H9 (cell line): Measurements from ENCODE around the gene ANKRD55. TPM values are rescaled to one million over a fixed set of nuclear protein-coding genes. Genes with fewer than 3 reads are reported as not detected.

Experiments used
- DNase-seq: peaks from one replicate; pipeline ENCODE4 v3.0.0-alpha.2; 2017
- H2AFZ ChIP-seq: one replicate; pipeline ENCODE4 v1.6.1; 2013; ENCODE audit warnings: mild to moderate bottlenecking, low read length, control low read depth, moderate library complexity
- H2AK5ac ChIP-seq: 2 replicates; pipeline ENCODE4 v1.6.1; 2013; ENCODE audit warnings: low read length, control low read depth, mixed read lengths; ENCODE audit not compliant: insufficient read length
- H2BK120ac ChIP-seq: one replicate; pipeline ENCODE4 v1.6.1; 2013; ENCODE audit warnings: low read depth, mild to moderate bottlenecking, low read length, control low read depth, inconsistent platforms; ENCODE audit not compliant: poor library complexity, severe bottlenecking
- H2BK12ac ChIP-seq: 2 replicates; pipeline ENCODE4 v1.6.1; 2013; ENCODE audit warnings: low read length, control low read depth, mixed read lengths, low read depth; ENCODE audit not compliant: insufficient read length
- H2BK15ac ChIP-seq: 2 replicates; pipeline ENCODE4 v1.6.1; 2013; ENCODE audit warnings: low read depth, low read length, control low read depth
- H2BK20ac ChIP-seq: one replicate; pipeline ENCODE4 v1.6.1; 2013; ENCODE audit warnings: low read depth, mild to moderate bottlenecking, low read length, control low read depth, inconsistent platforms; ENCODE audit not compliant: poor library complexity, severe bottlenecking
- H2BK5ac ChIP-seq: 2 replicates; pipeline ENCODE4 v1.6.1; 2013; ENCODE audit warnings: low read length, control low read depth, mixed read lengths; ENCODE audit not compliant: insufficient read length
- H3K14ac ChIP-seq: 2 replicates; pipeline ENCODE4 v1.6.1; 2013; ENCODE audit warnings: low read length, control low read depth; ENCODE audit not compliant: insufficient read depth
- H3K18ac ChIP-seq: 2 replicates; pipeline ENCODE4 v1.6.1; 2013; ENCODE audit warnings: low read depth, mild to moderate bottlenecking, mixed read lengths, low read length, control low read depth; ENCODE audit not compliant: insufficient read length
- H3K23ac ChIP-seq: 2 replicates; pipeline ENCODE4 v1.6.1; 2013; ENCODE audit warnings: low read length, control low read depth, mixed read lengths, low read depth; ENCODE audit not compliant: insufficient read length
- H3K23me2 ChIP-seq: 2 replicates; pipeline ENCODE4 v1.6.1; 2013; ENCODE audit warnings: low read depth, mild to moderate bottlenecking, mixed read lengths, low read length, control low read depth; ENCODE audit not compliant: insufficient read length, poor library complexity, severe bottlenecking
- H3K27ac ChIP-seq: 2 replicates; pipeline ENCODE4 v1.5.1; 2013; ENCODE audit warnings: low read length, control low read depth, mixed read lengths, low read depth; ENCODE audit not compliant: insufficient read length
- H3K27me3 ChIP-seq: 2 replicates; pipeline ENCODE4 v1.6.1; 2013; ENCODE audit warnings: low read length, control low read depth, inconsistent platforms; ENCODE audit not compliant: insufficient read depth
- H3K4ac ChIP-seq: 2 replicates; pipeline ENCODE4 v1.6.1; 2013; ENCODE audit warnings: low read depth, mild to moderate bottlenecking, control low read depth, inconsistent platforms, low read length, moderate library complexity
- H3K4me1 ChIP-seq: 2 replicates; pipeline ENCODE4 v1.6.1; 2013; ENCODE audit warnings: low read length, control low read depth, inconsistent platforms; ENCODE audit not compliant: insufficient read depth
- H3K4me2 ChIP-seq: 2 replicates; pipeline ENCODE4 v1.6.1; 2013; ENCODE audit warnings: low read length, control low read depth, mixed read lengths; ENCODE audit not compliant: insufficient read length, insufficient read depth
- H3K56ac ChIP-seq: 2 replicates; pipeline ENCODE4 v1.6.1; 2013; ENCODE audit warnings: low read depth, mild to moderate bottlenecking, mixed read lengths, low read length, control low read depth; ENCODE audit not compliant: insufficient read length
- H3K79me1 ChIP-seq: 2 replicates; pipeline ENCODE4 v1.6.1; 2013; ENCODE audit warnings: low read depth, mild to moderate bottlenecking, moderate library complexity, low read length, control low read depth, inconsistent platforms; ENCODE audit not compliant: insufficient read depth, poor library complexity, severe bottlenecking
- H3K79me2 ChIP-seq: 2 replicates; pipeline ENCODE4 v1.6.1; 2013; ENCODE audit warnings: low read length, control low read depth, inconsistent platforms; ENCODE audit not compliant: insufficient read depth
- H3K9ac ChIP-seq: 2 replicates; pipeline ENCODE4 v1.6.1; 2013; ENCODE audit warnings: low read length, control low read depth, mixed read lengths; ENCODE audit not compliant: insufficient read length; ENCODE audit errors: extremely low read depth
- H3K9me3 ChIP-seq: one replicate; pipeline ENCODE4 v1.6.1; 2013; ENCODE audit warnings: low read depth, low read length, inconsistent platforms; ENCODE audit not compliant: control insufficient read depth
- H3T11ph ChIP-seq: one replicate; pipeline ENCODE4 v1.6.1; 2013; ENCODE audit warnings: mild to moderate bottlenecking, low read length, control low read depth, inconsistent platforms
- H4K20me1 ChIP-seq: one replicate; pipeline ENCODE4 v1.6.1; 2013; ENCODE audit not compliant: control insufficient read depth, insufficient read length, insufficient read depth
- H4K5ac ChIP-seq: 2 replicates; pipeline ENCODE4 v1.6.1; 2013; ENCODE audit warnings: low read depth, mild to moderate bottlenecking, mixed read lengths, low read length, control low read depth; ENCODE audit not compliant: insufficient read length
- H4K8ac ChIP-seq: replicated peaks from 2 replicates; pipeline ENCODE4 v1.6.1; 2013; ENCODE audit warnings: low read length, control low read depth, mixed read lengths, low read depth; ENCODE audit not compliant: insufficient read length
- H4K91ac ChIP-seq: 2 replicates; pipeline ENCODE4 v1.6.1; 2013; ENCODE audit warnings: low read depth, mild to moderate bottlenecking, moderate library complexity, mixed read lengths, low read length, control low read depth; ENCODE audit not compliant: insufficient read length
- H3K27ac Mint-ChIP-seq, 3 experiments: 2 replicates in 2 of 3; 3 replicates in 1 of 3; pipeline ENCODE4 v1.8.0; 2020 to 2021; ENCODE audit warnings: mixed read lengths in 3 of 3, mild to moderate bottlenecking in 1 of 3, moderate library complexity in 1 of 3
- H3K27me3 Mint-ChIP-seq: 2 replicates; pipeline ENCODE4 v1.8.0; 2021; ENCODE audit warnings: low read depth, mild to moderate bottlenecking, moderate library complexity, mixed read lengths
- H3K36me3 Mint-ChIP-seq, 3 experiments: 2 replicates in 2 of 3; 3 replicates in 1 of 3; pipeline ENCODE4 v1.8.0; 2020 to 2021; ENCODE audit warnings: low read depth in 3 of 3, mixed read lengths in 3 of 3; ENCODE audit not compliant: insufficient read depth in 1 of 3
- H3K4me1 Mint-ChIP-seq, 2 experiments: 2 replicates each; pipeline ENCODE4 v1.8.0; 2020; ENCODE audit warnings: mixed read lengths in 2 of 2
- H3K4me3 Mint-ChIP-seq, 2 experiments: 2 replicates in 1 of 2; 3 replicates in 1 of 2; pipeline ENCODE4 v1.8.0; 2020 to 2021; ENCODE audit warnings: mild to moderate bottlenecking in 2 of 2, mixed read lengths in 2 of 2, moderate library complexity in 1 of 2
- H3K9me3 Mint-ChIP-seq, 2 experiments: 2 replicates in 1 of 2; 3 replicates in 1 of 2; pipeline ENCODE4 v1.8.0; 2020; ENCODE audit warnings: mild to moderate bottlenecking in 2 of 2, mixed read lengths in 2 of 2, moderate library complexity in 1 of 2
- CTCF ChIP-seq: fragments of 200-600 bp; sonication (generic); conservative IDR thresholded peaks from 3 replicates; pipeline ENCODE4 v1.8.0; 2021; ENCODE audit warnings: antibody characterized with exemption, mild to moderate bottlenecking
- WGBS: extraction: QIAGEN DNeasy Blood & Tissue Kit; methylation state at CpG from one replicate; pipeline ENCODE4 v1.1.7; 2013; ENCODE audit warnings: missing lambda C conversion rate, low lambda C conversion rate, mixed read lengths; ENCODE audit not compliant: insufficient read length; ENCODE audit errors: extremely low coverage; 5-methylcytosine and 5-hydroxymethylcytosine counted together
- long read RNA-seq: library from polyadenylated mRNA; unstranded; transcript quantifications from one replicate; pipeline ENCODE4 v2.0.0, GENCODE V29; 2020
- total RNA-seq: library from RNA; stranded (reverse); gene quantifications from 2 replicates; pipeline ENCODE4 v1.2.1, GENCODE V29; 2021

The ANKRD55 gene
- total RNA-seq, result not detected in 2 replicates
- long read RNA-seq, result 0 reads

- Histone ChIP-seq H3K4me2 (no peak within 1 kb of the TSS), H2BK15ac (no peak within 1 kb of the TSS), H3K4ac (no peak within 1 kb of the TSS), H3K27ac (no peak within 1 kb of the TSS), H3K23ac (no peak within 1 kb of the TSS), H4K91ac (no peak within 1 kb of the TSS), H2AK5ac (no peak within 1 kb of the TSS), H3K4me1 (peaks cover 4% of the 10 kb centered on the region; the same call in 1 of the 2 replicates), H2BK12ac (no peak within 1 kb of the TSS), H4K8ac (no peak within 1 kb of the TSS), H2BK120ac (no peak within 1 kb of the TSS), H3K9ac (no peak within 1 kb of the TSS), H4K5ac (no peak within 1 kb of the TSS), H3K79me1 (no peaks in the 10 kb centered on the region), H3K14ac (no peak within 1 kb of the TSS), H4K20me1 (no peaks in the 10 kb centered on the region), H3K9me3 (no peaks in the 10 kb centered on the region), H3K79me2 (no peaks in the 10 kb centered on the region), H3K23me2 (no peaks in the 10 kb centered on the region), H2BK20ac (no peak within 1 kb of the TSS), H3K18ac (no peak within 1 kb of the TSS), H3T11ph (no peak within 1 kb of the TSS), H2AFZ (no peak within 1 kb of the TSS), H3K27me3 (no peaks in the 10 kb centered on the region), H2BK5ac (no peak within 1 kb of the TSS), H3K56ac (no peak within 1 kb of the TSS)
- no peak within 1 kb of the TSS; a peak in 1 of 7 replicates for H3K27ac Mint-ChIP-seq
- peaks cover 1% of the 10 kb centered on the region; the same call in 1 of the 2 replicates for H3K27me3 Mint-ChIP-seq
- H3K9me3 Mint-ChIP-seq, result no peaks in the 10 kb centered on the region
- WGBS, result no CpG with 5 or more reads among the region's 8 CpGs
- no peak for DNase-seq
- H3K4me3 Mint-ChIP-seq, result no peak within 1 kb of the TSS
- no peaks in the 10 kb centered on the region; a peak in 1 of 7 replicates for H3K36me3 Mint-ChIP-seq
- TF ChIP-seq CTCF, result no peak
- H3K4me1 Mint-ChIP-seq, result peaks cover 19 to 23% of the 10 kb centered on the region in 2 experiments
Observed at GRCh38 chr5:56233230-56233629, at the start of gene ANKRD55. TSS of gene ANKRD55 (minus strand) at chr5:56233330. CDS start at chr5:56232913, 417 bp downstream.
